NOMO-1 (cell line): ENCODE data around the gene DLD.
"Not testable (repeated sequence)": the region's sequence is repeated elsewhere in the genome, so short reads cannot be mapped to it uniquely, and the experiment has no call there.

Experiments used
- DNase-seq, 2 experiments: peaks; one replicate each; lab custom pipeline; 2025; ENCODE audit not compliant: unreplicated experiment in 2 of 2; lab: John Stamatoyannopoulos, UW

DLD gene

GRCh38 chr7:107911981-107912380, 21.0 kb downstream of the DLD start:
- DNase-seq = no peak

GRCh38 chr7:107913851-107914250, 22.9 kb downstream of the DLD start:
- DNase-seq = no peak

GRCh38 chr7:107914831-107915230, 23.8 kb downstream of the DLD start:
- DNase-seq = no peak

- DNase-seq = no peak
These were observed 24.6 kb downstream of the DLD start for GRCh38 chr7:107915541-107915940.

- DNase-seq = no peak
These were observed 27.0 kb downstream of the DLD start for GRCh38 chr7:107917763-107918651.

- no peak for DNase-seq
These were observed 28.0 kb downstream of the DLD start for GRCh38 chr7:107918948-107919347.

- DNase-seq = no peak
These were observed 29.2 kb downstream of the DLD start for GRCh38 chr7:107920048-107920772.

GRCh38 chr7:107921826-107922225, 30.8 kb downstream of the DLD start:
- DNase-seq = not testable (repeated sequence)

GRCh38 chr7:107922886-107923285, 31.9 kb downstream of the DLD start:
- no peak for DNase-seq

GRCh38 chr7:107924841-107925504, 34.0 kb downstream of the DLD start:
- DNase-seq = no peak

GRCh38 chr7:107926481-107926880, 35.5 kb downstream of the DLD start:
- no peak for DNase-seq

GRCh38 chr7:107931740-107932515, 40.9 kb downstream of the DLD start:
- no peak for DNase-seq

GRCh38 chr7:107932805-107933204, 41.8 kb downstream of the DLD start:
- DNase-seq = no peak

GRCh38 chr7:107933386-107934013, 42.5 kb downstream of the DLD start:
- no peak for DNase-seq

GRCh38 chr7:107934991-107935770, 44.2 kb downstream of the DLD start:
- no peak for DNase-seq

- no peak for DNase-seq
These were observed 45.3 kb downstream of the DLD start for GRCh38 chr7:107936312-107936711.

- DNase-seq = no peak
These were observed 46.5 kb downstream of the DLD start for GRCh38 chr7:107937531-107937930.

GRCh38 chr7:107938456-107939250, 47.7 kb downstream of the DLD start:
- DNase-seq = no peak
